LHCN-M2 (cell line): ENCODE measurements around the gene MPIG6B. TPM values are rescaled to one million over a fixed set of nuclear protein-coding genes. Genes with fewer than 3 reads are reported as not detected.

Experiments
- DNase-seq: peaks from one replicate; pipeline ENCODE4 v3.0.0-alpha.2; 2012; ENCODE audit warnings: low read depth
- polyA plus RNA-seq: library from polyadenylated mRNA; unstranded; fragments of >200 nt; gene quantifications from one replicate; pipeline ENCODE4 v1.2.1, GENCODE V29; 2012; ENCODE audit warnings: missing spikeins
- total RNA-seq: library from RNA; depleted of rRNA; stranded (reverse); fragments of >200 nt; gene quantifications from 2 replicates; pipeline ENCODE4 v1.2.3, GENCODE V29; 2014; rRNA removed

The MPIG6B gene
- not detected in 2 replicates for total RNA-seq
- polyA plus RNA-seq = 0.05 TPM

GRCh38 chr6:31723245-31723979, at the start of gene MPIG6B:
Gene MPIG6B, plus strand, starts transcription at chr6:31723373. Its CDS starts 11 bp downstream, at chr6:31723384.
- peak; percentile 42 for DNase-seq

- no peak for DNase-seq
These were observed 46.8 kb upstream of the MPIG6B start for GRCh38 chr6:31676322-31676903.

GRCh38 chr6:31676904-31677303, 46.3 kb upstream of the MPIG6B start:
- DNase-seq = no peak

- DNase-seq = no peak
These were observed 45.2 kb upstream of the MPIG6B start for GRCh38 chr6:31677955-31678354.

GRCh38 chr6:31680226-31681134, 42.7 kb upstream of the MPIG6B start, which contains the start of gene LY6G5C:
Gene LY6G5C, minus strand, starts transcription at chr6:31681067. Its CDS starts 694 bp downstream, at chr6:31680373.
- peak; percentile 90 for DNase-seq

- DNase-seq = peak; percentile 40
These were observed 42.0 kb upstream of the MPIG6B start for GRCh38 chr6:31681135-31681671.

- no peak for DNase-seq
These were observed 39.6 kb upstream of the MPIG6B start for GRCh38 chr6:31683591-31683990.

- DNase-seq = no peak
These were observed 36.7 kb upstream of the MPIG6B start for GRCh38 chr6:31686483-31686882.

- peak; percentile 48 for DNase-seq
These were observed 35.9 kb upstream of the MPIG6B start for GRCh38 chr6:31687321-31687720.

GRCh38 chr6:31687860-31688693, 35.1 kb upstream of the MPIG6B start:
- DNase-seq = no peak

- DNase-seq = no peak
These were observed 33.7 kb upstream of the MPIG6B start for GRCh38 chr6:31689249-31690110.

- DNase-seq = no peak
These were observed 32.7 kb upstream of the MPIG6B start for GRCh38 chr6:31690231-31691077.

GRCh38 chr6:31691078-31691463, 32.1 kb upstream of the MPIG6B start:
- no peak for DNase-seq

- DNase-seq = no peak
These were observed 31.5 kb upstream of the MPIG6B start for GRCh38 chr6:31691564-31692108.

- no peak for DNase-seq
These were observed 30.8 kb upstream of the MPIG6B start for GRCh38 chr6:31692353-31692752.

- DNase-seq = no peak
These were observed 30.3 kb upstream of the MPIG6B start for GRCh38 chr6:31692886-31693285.

GRCh38 chr6:31693535-31693934, 29.6 kb upstream of the MPIG6B start:
- no peak for DNase-seq

- no peak for DNase-seq
These were observed 25.6 kb upstream of the MPIG6B start for GRCh38 chr6:31697555-31697954.
